ENCODE data around the gene CTNNA3.

GRCh38 chr10:67173787-67174186 lies 522.2 kb downstream of the CTNNA3 start:
- TF ChIP-seq CTCF (IDR thresholded peaks at IDR 0.05; ENCODE audit: poor library complexity, severe bottlenecking) (no peak), EZH2 (IDR thresholded peaks at IDR 0.05; ENCODE audit: borderline replicate concordance, insufficient read depth, low read length, poor library complexity, severe bottlenecking) (no peak), REST (IDR thresholded peaks at IDR 0.05; ENCODE audit: borderline replicate concordance) (no peak), POLR2AphosphoS5 (IDR thresholded peaks at IDR 0.05) (no peak), SMC3 (conservative IDR thresholded peaks at IDR 0.05; ENCODE audit: poor library complexity) (no peak), TAF1 (IDR thresholded peaks at IDR 0.05; ENCODE audit: low read depth) (no peak), EP300 (conservative IDR thresholded peaks at IDR 0.05; ENCODE audit: poor library complexity, severe bottlenecking) (no peak), RAD21 (conservative IDR thresholded peaks at IDR 0.05) (no peak), MXI1 (conservative IDR thresholded peaks at IDR 0.05; ENCODE audit: poor library complexity, severe bottlenecking) (no peak)
